BLaER1 (cell line): ENCODE results near the gene MEGF11.

ENCODE experiments used
- H3K27ac ChIP-seq: shearing (Covaris generic); formaldehyde crosslinking; 2 replicates; pipeline ENCODE4 v1.8.1; 2022
- H3K27me3 ChIP-seq: shearing (Covaris generic); formaldehyde crosslinking; 2 replicates; pipeline ENCODE4 v1.8.1; 2022
- H3K36me3 ChIP-seq: shearing (Covaris generic); formaldehyde crosslinking; 2 replicates; pipeline ENCODE4 v1.8.1; 2022
- H3K4me1 ChIP-seq: shearing (Covaris generic); formaldehyde crosslinking; 2 replicates; pipeline ENCODE4 v1.8.1; 2022
- H3K4me2 ChIP-seq: shearing (Covaris generic); formaldehyde crosslinking; 2 replicates; pipeline ENCODE4 v1.8.1; 2022
- H3K4me3 ChIP-seq: shearing (Covaris generic); formaldehyde crosslinking; 2 replicates; pipeline ENCODE4 v1.8.1; 2022
- H3K9ac ChIP-seq: shearing (Covaris generic); formaldehyde crosslinking; 2 replicates; pipeline ENCODE4 v1.8.1; 2022
- H3K9me3 ChIP-seq: shearing (Covaris generic); formaldehyde crosslinking; 2 replicates; pipeline ENCODE4 v1.8.1; 2022
- H4K20me1 ChIP-seq: shearing (Covaris generic); formaldehyde crosslinking; 2 replicates; pipeline ENCODE4 v1.8.1; 2022
- Cebpa-rat ChIP-seq: shearing (Covaris generic); IDR thresholded peaks from 2 replicates; pipeline ENCODE4 v1.8.1; 2022

The MEGF11 gene

GRCh38 chr15:65918357-65918920, 335.1 kb downstream of the MEGF11 start:
- Histone ChIP-seq H3K27me3 (0 out of 2 replicates have a peak, but pooled peaks cover 4% of the 10 kb centered on the region), H3K4me1 (peaks cover 54% of the 10 kb centered on the region)

GRCh38 chr15:65917936-65918335, 335.6 kb downstream of the MEGF11 start:
- H3K36me3 ChIP-seq: no peaks in the 10 kb centered on the region
- H3K4me3 ChIP-seq: no peak overlapping the region
- peaks cover 67% of the 10 kb centered on the region for H4K20me1 ChIP-seq
- peak overlapping the region; percentile 88 for H3K4me2 ChIP-seq
- H3K27ac ChIP-seq: no peak overlapping the region
- peaks cover 54% of the 10 kb centered on the region for H3K4me1 ChIP-seq
- H3K9ac ChIP-seq: no peak overlapping the region
- 0 out of 2 replicates have a peak, but pooled peaks cover 4% of the 10 kb centered on the region for H3K27me3 ChIP-seq
- no peaks in the 10 kb centered on the region for H3K9me3 ChIP-seq
- TF ChIP-seq Cebpa-rat: no peak

More at GRCh38 chr15:65918357-65918920, 335.1 kb downstream of the MEGF11 start:
- peak overlapping the region; percentile 88 for H3K4me2 ChIP-seq
- no peaks in the 10 kb centered on the region for H3K36me3 ChIP-seq
- peaks cover 63% of the 10 kb centered on the region for H4K20me1 ChIP-seq
- H3K27ac ChIP-seq: no peak overlapping the region
- no peak overlapping the region for H3K4me3 ChIP-seq
- no peak overlapping the region for H3K9ac ChIP-seq
- H3K9me3 ChIP-seq: no peaks in the 10 kb centered on the region
- no peak for TF ChIP-seq Cebpa-rat

GRCh38 chr15:65917407-65917756, 336.2 kb downstream of the MEGF11 start:
- Histone ChIP-seq H3K4me3 (no peak overlapping the region), H3K27me3 (0 out of 2 replicates have a peak, but pooled peaks cover 4% of the 10 kb centered on the region), H3K9me3 (no peaks in the 10 kb centered on the region), H3K4me1 (peaks cover 54% of the 10 kb centered on the region), H3K27ac (no peak overlapping the region), H3K36me3 (no peaks in the 10 kb centered on the region), H4K20me1 (peaks cover 69% of the 10 kb centered on the region), H3K9ac (no peak overlapping the region), H3K4me2 (peak overlapping the region; percentile 88)
- TF ChIP-seq Cebpa-rat: no peak

GRCh38 chr15:65916664-65917406, 336.7 kb downstream of the MEGF11 start:
- H3K4me3 ChIP-seq: no peak overlapping the region
- H3K27ac ChIP-seq: no peak overlapping the region
- H3K4me2 ChIP-seq: peak overlapping the region; percentile 88
- peaks cover 70% of the 10 kb centered on the region for H4K20me1 ChIP-seq
- TF ChIP-seq Cebpa-rat: no peak
- no peaks in the 10 kb centered on the region for H3K36me3 ChIP-seq
- no peaks in the 10 kb centered on the region for H3K9me3 ChIP-seq
- 0 out of 2 replicates have a peak, but pooled peaks cover 4% of the 10 kb centered on the region for H3K27me3 ChIP-seq
- H3K9ac ChIP-seq: no peak overlapping the region
- peaks cover 54% of the 10 kb centered on the region for H3K4me1 ChIP-seq

GRCh38 chr15:65916041-65916663, 337.4 kb downstream of the MEGF11 start:
- Histone ChIP-seq H3K27me3 (0 out of 2 replicates have a peak, but pooled peaks cover 4% of the 10 kb centered on the region), H3K4me1 (peaks cover 52% of the 10 kb centered on the region), H3K4me3 (no peak overlapping the region), H3K27ac (no peak overlapping the region), H3K36me3 (peaks cover 4% of the 10 kb centered on the region; the same call in 1 of the 2 replicates), H4K20me1 (peaks cover 72% of the 10 kb centered on the region), H3K9ac (no peak overlapping the region), H3K4me2 (peak overlapping the region; percentile 88), H3K9me3 (no peaks in the 10 kb centered on the region)
- no peak for TF ChIP-seq Cebpa-rat

- no peak overlapping the region for H3K4me3 ChIP-seq
- no peak for TF ChIP-seq Cebpa-rat
These were observed 338.3 kb downstream of the MEGF11 start for GRCh38 chr15:65914981-65915925.

GRCh38 chr15:65914386-65914785, 339.2 kb downstream of the MEGF11 start:
- Histone ChIP-seq H3K4me2 (no peak overlapping the region), H3K36me3 (peaks cover 20% of the 10 kb centered on the region; the same call in 1 of the 2 replicates), H3K4me3 (no peak overlapping the region), H3K27me3 (0 out of 2 replicates have a peak, but pooled peaks cover 4% of the 10 kb centered on the region), H3K27ac (no peak overlapping the region), H3K4me1 (peaks cover 40% of the 10 kb centered on the region), H4K20me1 (peaks cover 84% of the 10 kb centered on the region), H3K9me3 (no peaks in the 10 kb centered on the region), H3K9ac (no peak overlapping the region)
- TF ChIP-seq Cebpa-rat: no peak

More at GRCh38 chr15:65914981-65915925, 338.3 kb downstream of the MEGF11 start:
- Histone ChIP-seq H3K9me3 (no peaks in the 10 kb centered on the region), H4K20me1 (peaks cover 75% of the 10 kb centered on the region), H3K4me2 (peak overlapping the region; percentile 88), H3K27ac (no peak overlapping the region), H3K36me3 (peaks cover 13% of the 10 kb centered on the region; the same call in 1 of the 2 replicates), H3K9ac (no peak overlapping the region), H3K4me1 (peaks cover 43% of the 10 kb centered on the region), H3K27me3 (0 out of 2 replicates have a peak, but pooled peaks cover 4% of the 10 kb centered on the region)

GRCh38 chr15:65913631-65914199, 339.8 kb downstream of the MEGF11 start:
- H3K27me3 ChIP-seq: 0 out of 2 replicates have a peak, but pooled peaks cover 4% of the 10 kb centered on the region
- H3K4me1 ChIP-seq: peaks cover 36% of the 10 kb centered on the region
- H3K9me3 ChIP-seq: no peaks in the 10 kb centered on the region
- H4K20me1 ChIP-seq: peaks cover 81% of the 10 kb centered on the region
- no peak overlapping the region for H3K27ac ChIP-seq
- TF ChIP-seq Cebpa-rat: no peak
- H3K36me3 ChIP-seq: peaks cover 23% of the 10 kb centered on the region; the same call in 1 of the 2 replicates
- no peak overlapping the region for H3K9ac ChIP-seq
- H3K4me2 ChIP-seq: no peak overlapping the region
- no peak overlapping the region for H3K4me3 ChIP-seq

- Histone ChIP-seq H3K9ac (no peak overlapping the region), H4K20me1 (peaks cover 67% of the 10 kb centered on the region), H3K36me3 (peaks cover 33% of the 10 kb centered on the region), H3K4me2 (no peak overlapping the region), H3K9me3 (no peaks in the 10 kb centered on the region), H3K27me3 (0 out of 2 replicates have a peak, but pooled peaks cover 4% of the 10 kb centered on the region), H3K4me3 (no peak overlapping the region), H3K27ac (no peak overlapping the region), H3K4me1 (peaks cover 21% of the 10 kb centered on the region)
- TF ChIP-seq Cebpa-rat: no peak
These were observed 341.3 kb downstream of the MEGF11 start for GRCh38 chr15:65912235-65912634.
